ACHN (cell line): ENCODE measurements around the gene MPND.
A peak's percentile ranks its signal among the peaks of the same experiment; 100 is the strongest.
"Not testable (repeated sequence)": the region's sequence is repeated elsewhere in the genome, so short reads cannot be mapped to it uniquely, and the experiment has no call there.

ENCODE experiments used
- DNase-seq: peaks from one replicate; pipeline ENCODE4 v3.0.0-alpha.2; 2015
- in situ Hi-C: cut with HindIII; loops from 2 replicates; pipeline ENCODE4 v1.10.0; 2017; ENCODE audit warnings: low sequenced_read_pairs, low pct_ligation_motif_present, low pct_unique_long_range_greater_than_20kb

MPND gene

GRCh38 chr19:4342615-4343369 lies 570 bp upstream of the MPND start:
- DNase-seq: peak; percentile 99
- in situ Hi-C loops: no loop called here

DNA sequence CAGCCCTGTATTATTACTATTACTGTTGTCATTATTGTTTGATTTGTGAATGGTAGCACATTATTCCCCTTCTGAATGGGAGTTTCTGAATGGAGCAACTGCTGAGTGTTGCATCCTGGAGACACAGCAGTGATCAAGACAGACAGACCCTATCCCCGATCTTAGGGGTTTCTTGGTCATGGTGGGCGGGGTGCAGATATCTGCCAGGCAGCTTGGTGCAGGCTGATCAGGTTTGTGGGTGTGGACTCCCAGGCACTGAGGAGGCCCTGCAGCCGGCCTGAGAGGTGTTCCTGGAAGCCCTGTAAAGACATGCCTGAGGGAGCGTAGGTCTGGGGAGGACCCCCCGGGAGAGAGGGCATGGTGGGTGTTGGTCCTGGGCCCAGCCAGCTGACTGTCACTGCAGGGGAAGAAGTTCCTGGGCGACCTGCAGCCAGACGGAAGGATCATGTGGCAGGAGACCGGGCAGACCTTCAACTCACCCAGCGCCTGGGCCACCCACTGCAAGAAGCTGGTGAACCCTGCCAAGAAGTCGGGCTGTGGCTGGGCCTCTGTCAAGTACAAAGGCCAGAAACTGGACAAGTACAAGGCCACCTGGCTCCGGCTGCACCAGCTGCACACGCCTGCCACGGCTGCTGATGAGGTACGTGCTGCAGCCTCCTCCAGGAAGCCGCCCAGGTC lies 2.1 kb downstream of the MPND start:
- DNase-seq: no peak
- in situ Hi-C loops: no loop called here

DNA sequence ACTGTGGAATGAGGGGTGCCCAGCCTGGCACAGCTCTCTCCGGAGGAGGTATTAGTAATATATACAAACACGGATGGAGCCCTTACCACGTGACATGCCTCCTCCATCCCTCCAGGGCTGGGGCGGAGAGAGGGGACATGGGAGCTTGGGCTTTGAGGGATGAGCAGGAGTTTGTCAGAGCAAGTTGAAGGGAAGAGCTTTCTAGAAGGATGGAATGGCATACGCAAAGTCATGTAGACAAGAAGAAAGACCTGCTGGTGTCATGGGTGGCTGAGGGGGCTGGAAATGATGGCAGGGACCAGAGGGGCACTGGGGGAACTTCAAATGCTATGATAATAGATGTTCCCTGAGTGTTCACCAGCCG lies 2.6 kb downstream of the MPND start:
- DNase-seq: no peak
- in situ Hi-C loops: no loop called here

DNA sequence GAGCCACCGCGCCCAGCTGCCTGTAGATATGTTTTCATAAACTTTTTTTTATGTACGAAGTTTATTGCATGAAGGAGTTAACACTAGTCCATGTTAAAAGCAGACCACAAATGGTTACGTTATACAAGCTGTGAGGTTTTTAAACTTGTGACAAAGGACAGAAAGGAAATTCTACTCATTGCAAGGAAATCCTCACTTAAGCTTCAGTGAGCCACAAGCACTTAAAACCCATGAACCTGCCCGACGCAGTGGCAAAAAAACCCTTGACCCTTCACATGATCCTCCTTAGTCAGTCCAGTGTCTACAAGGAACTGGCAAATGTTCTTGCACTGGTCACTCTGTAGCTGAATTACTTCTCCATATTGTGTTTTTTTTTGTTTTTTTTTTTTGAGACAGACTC lies 4.2 kb downstream of the MPND start:
- in situ Hi-C loops: no loop called here
- DNase-seq: no peak

- DNase-seq, in situ Hi-C loops: not testable (repeated sequence)
These were observed 5.9 kb downstream of the MPND start for GRCh38 chr19:4349225-4349624.

DNA sequence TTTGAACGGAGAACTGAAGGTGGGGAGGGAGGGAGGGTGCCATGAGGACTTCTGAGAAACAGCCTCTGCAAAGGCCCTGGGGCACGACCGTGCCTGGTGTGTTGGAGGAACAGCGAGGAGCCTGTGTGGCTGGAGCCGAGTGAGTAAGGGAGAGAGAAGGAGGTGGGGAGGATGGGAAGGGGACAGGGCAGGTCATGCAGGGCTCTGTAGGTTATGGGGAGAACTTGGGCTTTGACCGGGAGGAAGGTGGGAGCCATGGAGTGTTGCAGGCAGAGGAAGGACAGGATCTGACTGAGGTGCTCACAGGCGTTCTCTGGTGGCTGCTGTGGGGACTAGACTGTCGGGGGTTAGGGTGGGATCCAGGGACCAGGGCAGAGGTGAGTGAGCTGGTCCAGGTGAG lies 6.7 kb downstream of the MPND start:
- DNase-seq: no peak
- in situ Hi-C loops: no loop called here

- in situ Hi-C loops: no loop called here
- no peak for DNase-seq
These were observed 7.4 kb downstream of the MPND start for GRCh38 chr19:4350726-4351125.

GRCh38 chr19:4352701-4353121 lies 9.3 kb downstream of the MPND start:
- DNase-seq: peak; percentile 59
- in situ Hi-C loops: no loop called here

DNA sequence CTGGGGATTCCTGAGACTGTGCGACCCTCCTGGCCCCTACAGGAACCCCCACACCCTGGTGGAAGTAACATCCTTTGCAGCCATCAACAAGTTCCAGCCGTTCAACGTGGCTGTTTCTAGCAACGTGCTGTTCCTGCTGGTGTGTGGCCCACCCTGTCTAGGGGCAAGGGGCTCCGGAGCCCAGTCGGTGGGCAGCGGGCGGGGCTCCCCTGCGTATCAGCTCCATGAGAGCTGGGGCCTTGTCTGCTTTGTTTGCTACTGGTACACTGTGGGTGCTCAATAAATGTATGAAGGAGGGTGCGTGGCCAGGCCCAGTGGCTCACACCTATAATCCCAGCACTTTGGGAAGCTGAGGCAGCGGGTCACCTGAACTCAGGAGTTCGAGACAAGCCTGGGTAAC lies 10.9 kb downstream of the MPND start:
- no peak for DNase-seq
- in situ Hi-C loops: no loop called here

GRCh38 chr19:4354897-4355296 lies 11.5 kb downstream of the MPND start:
- in situ Hi-C loops: no loop called here
- no peak for DNase-seq

GRCh38 chr19:4357095-4357797 lies 13.9 kb downstream of the MPND start:
- DNase-seq: no peak
- in situ Hi-C loops: no loop called here

DNA sequence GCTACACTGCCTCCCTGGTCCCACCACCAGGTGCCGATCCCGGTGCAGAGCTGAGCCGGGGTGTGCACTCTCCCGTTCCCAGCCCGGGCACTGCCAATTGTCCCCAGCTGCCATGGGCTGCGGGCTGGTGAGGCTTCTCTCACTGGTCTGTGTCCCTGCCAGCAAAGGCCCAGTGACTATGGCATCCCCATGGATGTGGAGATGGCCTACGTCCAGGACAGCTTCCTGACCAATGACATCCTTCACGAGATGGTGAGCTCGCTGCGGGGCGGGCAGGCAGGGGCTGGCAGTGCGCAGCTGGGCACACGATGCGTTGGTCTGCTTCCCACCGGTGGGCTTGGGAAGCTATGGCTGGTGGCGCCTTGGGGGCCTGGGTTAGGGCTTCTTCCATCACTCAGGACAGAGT lies 14.6 kb downstream of the MPND start:
- in situ Hi-C loops: no loop called here
- no peak for DNase-seq

DNA sequence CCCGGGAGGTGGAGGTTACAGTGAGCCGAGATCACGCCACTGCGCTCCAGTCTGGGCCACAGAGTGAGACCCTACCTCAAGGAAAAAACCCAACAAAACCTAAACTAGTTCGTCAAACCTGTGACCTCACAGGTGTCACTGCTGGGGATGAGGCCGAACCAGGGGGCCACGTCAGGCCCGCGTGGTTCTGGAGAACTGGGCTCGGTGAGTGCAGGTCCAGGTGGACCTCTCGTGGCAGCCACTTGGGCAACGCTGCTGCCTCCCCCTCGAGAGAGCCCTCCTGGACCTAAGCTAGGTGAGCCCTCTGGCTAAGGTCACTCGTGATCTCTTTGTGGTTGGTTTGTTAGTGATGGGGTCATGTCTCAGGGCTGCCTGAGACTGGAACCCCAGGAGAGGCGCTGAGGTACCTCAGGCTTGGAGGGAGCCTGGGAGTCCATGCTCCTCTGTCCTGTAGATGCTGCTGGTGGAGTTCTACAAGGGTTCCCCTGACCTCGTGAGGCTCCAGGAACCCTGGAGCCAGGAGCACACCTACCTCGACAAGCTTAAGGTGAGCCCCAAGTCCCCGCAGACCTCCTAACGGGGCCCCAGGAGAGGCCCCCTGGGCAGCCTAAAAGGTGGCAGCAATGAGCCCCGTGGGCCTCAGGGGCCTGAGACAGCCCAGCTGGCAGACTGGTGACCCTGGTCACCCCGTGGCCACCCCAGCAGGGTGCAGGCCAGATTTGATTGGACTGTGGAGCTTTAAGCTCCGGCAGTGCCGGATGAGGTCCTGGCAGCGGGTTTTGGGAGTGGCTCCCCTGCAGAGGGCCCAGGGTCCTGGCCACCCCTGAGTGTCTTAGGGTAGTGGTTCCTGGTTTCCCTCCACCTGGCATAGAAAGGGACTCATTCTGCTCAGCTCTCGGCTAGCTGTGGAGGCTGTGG lies 15.6 kb downstream of the MPND start:
- in situ Hi-C loops: no loop called here
- no peak for DNase-seq

DNA sequence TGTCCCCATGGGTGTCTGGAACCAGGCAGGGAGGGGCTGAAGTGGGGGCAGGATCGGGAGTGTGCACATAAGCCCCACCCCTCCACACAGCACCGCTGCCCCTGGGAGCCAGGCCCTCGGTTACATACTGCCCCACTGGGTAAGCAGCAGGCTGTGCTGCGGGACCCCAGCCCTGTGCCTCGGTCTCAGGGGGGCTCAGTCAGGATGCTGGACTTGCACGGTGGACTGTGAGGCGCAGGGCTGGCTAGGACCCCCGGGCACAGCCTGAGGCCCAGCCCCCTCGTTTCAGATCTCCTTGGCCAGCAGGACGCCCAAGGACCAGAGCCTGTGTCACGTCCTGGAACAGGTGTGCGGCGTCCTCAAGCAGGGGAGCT lies 16.3 kb downstream of the MPND start:
- in situ Hi-C loops: no loop called here

GRCh38 chr19:4360081-4360569 lies 16.8 kb downstream of the MPND start:
- DNase-seq: no peak
- in situ Hi-C loops: no loop called here

More for the DNA sequence above, 16.3 kb downstream of the MPND start:
- DNase-seq: no peak

DNA sequence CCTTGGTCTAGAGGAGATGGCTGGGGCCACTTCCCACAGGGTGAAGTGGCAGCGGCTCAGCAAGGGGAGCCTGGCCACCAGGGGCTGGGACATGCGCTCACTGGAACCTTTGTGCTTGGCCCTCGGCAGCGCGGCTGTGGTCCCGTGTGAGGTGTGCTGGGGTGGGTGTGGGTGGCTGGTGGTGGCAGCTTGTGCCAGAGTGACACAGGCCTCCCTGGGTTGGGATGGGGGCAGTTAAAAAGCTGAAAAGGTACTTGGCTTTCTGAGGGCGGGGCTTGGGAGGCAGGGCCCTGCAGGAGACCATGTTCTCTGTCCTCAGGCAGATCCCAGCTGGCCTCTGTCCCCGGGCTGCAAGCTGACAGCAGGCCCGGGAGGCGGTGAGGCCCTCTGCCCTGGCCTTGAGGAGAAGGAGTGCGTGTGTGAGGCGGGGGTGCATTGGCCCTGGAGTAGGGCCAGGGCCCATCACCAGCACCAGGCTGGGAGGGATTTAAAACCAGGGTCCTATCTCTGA lies 17.3 kb downstream of the MPND start:
- no peak for DNase-seq
- in situ Hi-C loops: no loop called here

DNA sequence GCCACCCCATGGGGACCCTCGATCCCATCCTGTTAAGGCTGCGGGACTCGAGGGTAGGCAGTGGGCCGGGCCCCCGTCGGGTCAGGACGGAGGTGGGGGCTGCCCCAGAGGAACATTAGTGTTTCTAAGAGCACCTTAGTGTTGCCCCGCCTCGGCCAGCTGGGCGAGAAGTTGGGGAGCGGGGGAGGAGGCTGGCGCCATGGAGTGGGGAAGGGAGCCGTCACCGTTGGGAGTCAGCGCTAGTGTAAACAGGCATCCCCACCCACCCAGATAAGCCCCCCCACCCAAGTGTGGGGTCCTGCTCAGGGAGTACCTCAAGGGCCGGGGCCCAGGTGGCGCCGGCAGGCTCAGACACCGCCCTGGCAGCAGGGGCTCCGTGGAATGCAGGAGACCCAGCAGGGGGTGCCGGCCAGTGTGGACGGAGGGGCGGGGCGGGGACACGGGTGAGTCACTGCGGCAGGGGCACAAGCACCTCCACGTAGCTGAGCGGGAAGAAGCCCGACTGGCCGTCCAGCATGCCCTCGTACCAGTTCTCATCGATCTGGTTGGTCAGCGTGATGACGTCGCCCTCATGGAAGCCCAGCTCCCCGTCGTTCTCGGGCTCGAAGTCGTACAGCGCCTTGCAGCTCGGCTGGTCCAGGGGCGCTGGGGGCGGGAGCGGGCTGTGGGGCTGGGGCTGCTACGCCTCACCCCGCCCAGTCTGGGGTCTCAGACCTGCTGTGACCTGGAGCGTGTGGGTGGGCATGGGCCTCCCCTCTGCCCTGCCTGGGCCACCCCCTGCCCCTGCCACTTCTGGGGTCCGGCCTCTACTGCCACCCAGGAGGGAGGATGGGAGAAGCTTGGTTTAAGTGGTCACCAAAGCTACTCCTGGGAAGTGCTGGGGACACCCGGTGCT lies 18.0 kb downstream of the MPND start:
- DNase-seq: no peak
- in situ Hi-C loops: no loop called here
